ENCODE data around the gene UGGT1. TPM values are rescaled to one million over a fixed set of nuclear protein-coding genes. Genes with fewer than 3 reads are reported as not detected.

Gene UGGT1
- total RNA-seq, 1 donor from 2014 or later, result 60.3 TPM

GRCh38 chr2:128073278-128073677 lies 17.7 kb upstream of the UGGT1 start:
- Mint-ChIP-seq H3K27me3 (no peaks in the 10 kb centered on the region), H3K27ac (no peak overlapping the region), H3K9me3 (ENCODE audit: low read depth) (no peaks in the 10 kb centered on the region), H3K4me3 (ENCODE audit: low read depth) (no peak overlapping the region), H3K4me1 (ENCODE audit: low read depth) (no peaks in the 10 kb centered on the region), H3K36me3 (ENCODE audit: insufficient read depth) (no peaks in the 10 kb centered on the region)
- TF ChIP-seq CTCF (IDR thresholded peaks at IDR 0.05; ENCODE audit: unreplicated experiment), result no peak
- no peak for DNase-seq (ENCODE audit: low spot score, unreplicated experiment)

- TF ChIP-seq CTCF (IDR thresholded peaks at IDR 0.05; ENCODE audit: unreplicated experiment), result no peak
- Mint-ChIP-seq H3K4me1 (ENCODE audit: low read depth) (no peaks in the 10 kb centered on the region), H3K27ac (no peak overlapping the region), H3K4me3 (ENCODE audit: low read depth) (no peak overlapping the region), H3K36me3 (ENCODE audit: insufficient read depth) (no peaks in the 10 kb centered on the region), H3K9me3 (ENCODE audit: low read depth) (no peaks in the 10 kb centered on the region), H3K27me3 (no peaks in the 10 kb centered on the region)
- DNase-seq (ENCODE audit: low spot score, unreplicated experiment), result no peak
Observed at GRCh38 chr2:128076461-128077106, 14.4 kb upstream of the UGGT1 start.

GRCh38 chr2:128084757-128085156 lies 6.2 kb upstream of the UGGT1 start:
- H3K9me3 Mint-ChIP-seq (ENCODE audit: low read depth), result peaks cover 6% of the 10 kb centered on the region
- no peak overlapping the region for H3K27ac Mint-ChIP-seq
- no peaks in the 10 kb centered on the region for H3K27me3 Mint-ChIP-seq
- H3K36me3 Mint-ChIP-seq (ENCODE audit: insufficient read depth), result no peaks in the 10 kb centered on the region
- H3K4me1 Mint-ChIP-seq (ENCODE audit: low read depth), result peaks cover 2% of the 10 kb centered on the region
- no peak overlapping the region for H3K4me3 Mint-ChIP-seq (ENCODE audit: low read depth)
- DNase-seq (ENCODE audit: low spot score, unreplicated experiment), result no peak
- no peak for TF ChIP-seq CTCF (IDR thresholded peaks at IDR 0.05; ENCODE audit: unreplicated experiment)

- no peak for TF ChIP-seq CTCF (IDR thresholded peaks at IDR 0.05; ENCODE audit: unreplicated experiment)
- Mint-ChIP-seq H3K4me1 (ENCODE audit: low read depth) (peaks cover 2% of the 10 kb centered on the region), H3K27me3 (no peaks in the 10 kb centered on the region), H3K4me3 (ENCODE audit: low read depth) (no peak overlapping the region), H3K9me3 (ENCODE audit: low read depth) (peaks cover 6% of the 10 kb centered on the region), H3K36me3 (ENCODE audit: insufficient read depth) (no peaks in the 10 kb centered on the region), H3K27ac (no peak overlapping the region)
- no peak for DNase-seq (ENCODE audit: low spot score, unreplicated experiment)
Observed at GRCh38 chr2:128086244-128086643, 4.8 kb upstream of the UGGT1 start.

- Mint-ChIP-seq H3K27me3 (no peaks in the 10 kb centered on the region), H3K4me1 (ENCODE audit: low read depth) (peaks cover 11% of the 10 kb centered on the region), H3K4me3 (ENCODE audit: low read depth) (peak overlapping the region; percentile 91), H3K27ac (peak overlapping the region; percentile 97), H3K9me3 (ENCODE audit: low read depth) (no peaks in the 10 kb centered on the region), H3K36me3 (ENCODE audit: insufficient read depth) (no peaks in the 10 kb centered on the region)
- no peak for DNase-seq (ENCODE audit: low spot score, unreplicated experiment)
- TF ChIP-seq CTCF (IDR thresholded peaks at IDR 0.05; ENCODE audit: unreplicated experiment), result no peak
Observed at GRCh38 chr2:128090575-128090944, 440 bp upstream of the UGGT1 start.
